Medulla oblongata (tissue), 1 donor: ENCODE results near the gene DDIAS.
A peak's percentile ranks its signal among the peaks of the same experiment; 100 is the strongest.
"Not testable (repeated sequence)": the region's sequence is repeated elsewhere in the genome, so short reads cannot be mapped to it uniquely, and the experiment has no call there.

Source experiments
- DNase-seq: peaks from one replicate; pipeline ENCODE4 v3.0.0-alpha.2; 2015; ENCODE audit errors: extremely low spot score

DDIAS gene, protein sequence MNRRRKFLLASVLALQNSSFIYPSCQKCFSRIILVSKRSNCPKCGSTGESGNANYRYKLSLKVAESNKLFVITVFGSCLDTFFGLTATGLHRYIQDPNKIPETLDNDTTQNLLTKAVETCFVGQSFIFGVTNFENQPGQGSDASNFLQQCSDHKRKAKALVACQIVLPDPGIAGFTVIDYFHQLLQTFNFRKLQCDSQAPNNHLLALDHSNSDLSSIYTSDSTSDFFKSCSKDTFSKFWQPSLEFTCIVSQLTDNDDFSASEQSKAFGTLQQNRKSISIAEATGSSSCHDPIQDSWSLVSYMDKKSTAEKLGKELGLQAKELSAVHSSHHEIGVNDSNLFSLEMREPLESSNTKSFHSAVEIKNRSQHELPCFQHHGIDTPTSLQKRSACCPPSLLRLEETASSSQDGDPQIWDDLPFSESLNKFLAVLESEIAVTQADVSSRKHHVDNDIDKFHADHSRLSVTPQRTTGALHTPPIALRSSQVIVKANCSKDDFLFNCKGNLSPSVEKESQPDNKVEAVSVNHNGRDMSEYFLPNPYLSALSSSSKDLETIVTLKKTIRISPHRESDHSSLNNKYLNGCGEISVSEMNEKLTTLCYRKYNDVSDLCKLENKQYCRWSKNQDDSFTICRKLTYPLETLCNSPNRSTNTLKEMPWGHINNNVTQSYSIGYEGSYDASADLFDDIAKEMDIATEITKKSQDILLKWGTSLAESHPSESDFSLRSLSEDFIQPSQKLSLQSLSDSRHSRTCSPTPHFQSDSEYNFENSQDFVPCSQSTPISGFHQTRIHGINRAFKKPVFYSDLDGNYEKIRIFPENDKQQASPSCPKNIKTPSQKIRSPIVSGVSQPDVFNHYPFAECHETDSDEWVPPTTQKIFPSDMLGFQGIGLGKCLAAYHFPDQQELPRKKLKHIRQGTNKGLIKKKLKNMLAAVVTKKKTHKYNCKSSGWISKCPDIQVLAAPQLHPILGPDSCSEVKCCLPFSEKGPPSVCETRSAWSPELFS

DNA sequence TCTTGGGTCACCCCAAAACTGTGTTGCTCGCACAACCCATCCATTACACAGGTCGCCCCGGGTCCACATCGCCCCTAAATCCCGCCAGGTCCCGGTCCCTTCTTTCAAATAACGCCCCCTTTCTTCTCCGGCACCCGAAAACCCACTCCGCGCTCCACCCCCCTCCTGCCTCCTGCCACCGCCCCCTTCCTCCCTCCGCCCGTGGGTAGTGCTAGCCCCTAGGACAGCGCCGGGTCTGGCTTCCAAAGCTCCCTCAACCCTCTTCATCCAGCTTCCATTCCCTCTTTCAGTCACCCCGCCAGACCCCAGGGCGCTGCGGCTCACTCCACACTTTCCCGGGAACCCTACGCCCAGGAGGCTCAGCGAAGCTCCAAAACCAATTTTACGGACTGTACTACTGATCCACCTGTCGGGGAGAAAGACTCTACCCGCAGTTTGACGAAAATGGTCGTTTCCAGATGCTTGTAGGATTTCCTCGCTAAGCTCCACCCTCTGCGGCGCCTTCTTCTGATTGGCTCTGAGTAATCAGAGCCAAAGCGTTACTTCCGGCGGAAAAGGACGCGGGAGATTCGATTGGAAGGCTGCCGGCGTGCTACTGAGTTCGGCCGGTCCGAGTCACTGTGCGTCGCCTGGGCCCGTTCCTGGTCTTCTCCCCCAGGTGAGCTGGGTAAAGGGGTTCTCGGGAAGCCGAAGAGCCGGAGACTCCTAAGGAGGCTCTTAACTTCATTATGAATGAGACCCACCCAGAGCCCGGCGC is at the start of gene DDIAS:
Gene DDIAS (plus strand): TSS at position 572 of the 757 bp plus-strand sequence. CDS start 13,003 bp downstream, outside the sequence.
- peak; percentile 99 for DNase-seq

DNA sequence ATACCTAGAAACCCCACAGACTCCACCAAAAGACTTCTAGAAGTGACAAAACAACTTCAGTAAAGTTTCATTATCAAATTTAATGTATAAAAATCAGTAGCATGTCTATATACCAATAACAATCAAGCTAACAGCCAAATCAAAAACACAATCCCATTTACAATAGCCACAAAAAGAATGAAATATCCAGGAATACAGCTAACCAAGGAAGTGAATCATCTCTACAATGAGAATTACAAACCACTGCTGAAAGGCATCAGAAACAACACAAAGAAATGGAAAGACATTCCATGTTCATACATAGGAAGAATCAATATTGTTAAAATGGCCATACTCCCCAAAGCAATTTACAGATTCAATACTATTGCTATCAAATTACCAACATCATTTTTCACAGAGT is 47.3 kb upstream of the DDIAS start:
- DNase-seq = no peak

DNA sequence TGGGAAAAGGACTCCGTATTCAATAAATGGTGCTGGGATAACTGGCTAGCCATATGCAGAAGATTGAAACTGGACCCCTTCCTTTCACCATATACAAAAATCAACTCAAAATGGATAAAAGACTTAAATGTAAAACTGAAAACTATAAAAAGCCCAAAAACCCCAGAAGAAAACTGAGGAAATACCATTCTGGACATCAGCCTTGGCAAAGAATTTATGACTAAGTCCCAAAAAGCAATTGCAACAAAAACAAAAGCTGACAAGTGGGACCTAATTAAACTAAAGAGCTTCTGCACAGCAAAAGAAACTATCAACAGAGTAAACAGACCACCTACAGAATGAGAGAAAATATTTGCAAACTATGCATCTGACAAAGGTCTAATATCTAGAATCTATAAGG is 46.6 kb upstream of the DDIAS start:
- not testable (repeated sequence) for DNase-seq

DNA sequence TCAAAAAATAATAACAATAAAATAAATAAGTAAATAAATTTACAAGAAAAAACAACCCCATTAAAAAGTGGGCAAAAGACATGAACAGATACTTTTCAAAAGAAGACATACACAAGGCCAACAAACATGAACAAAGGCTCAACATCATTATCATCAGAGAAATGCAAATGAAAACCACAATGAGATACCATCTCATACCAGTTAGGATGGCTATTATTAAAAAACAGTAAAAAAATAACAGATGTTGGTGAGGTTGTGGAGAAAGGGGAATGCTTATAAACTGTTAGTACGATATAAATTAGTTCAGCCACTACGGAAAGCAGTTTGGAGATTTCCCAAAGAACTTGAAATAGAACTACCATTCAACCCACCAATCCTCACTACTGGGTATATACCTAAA is 45.9 kb upstream of the DDIAS start:
- no peak for DNase-seq

DNA sequence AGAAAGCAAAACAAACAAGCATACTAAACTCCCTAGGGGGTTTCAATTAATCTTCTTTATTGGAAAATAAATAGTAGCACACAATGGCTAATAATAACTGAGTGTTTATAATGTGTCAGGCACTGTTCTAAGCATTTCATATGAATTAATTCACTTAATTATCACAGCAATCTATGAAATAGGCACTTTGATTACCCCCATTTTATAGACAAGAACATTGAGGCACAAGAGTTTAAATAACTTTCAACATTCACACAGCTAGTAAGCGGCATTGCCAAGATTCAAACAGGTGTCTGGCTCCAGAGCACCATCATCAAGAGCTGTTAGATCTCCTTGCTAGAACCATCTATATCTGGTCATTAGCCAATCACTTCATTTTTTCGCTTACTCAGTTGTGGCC is 44.4 kb upstream of the DDIAS start:
- no peak for DNase-seq

DNA sequence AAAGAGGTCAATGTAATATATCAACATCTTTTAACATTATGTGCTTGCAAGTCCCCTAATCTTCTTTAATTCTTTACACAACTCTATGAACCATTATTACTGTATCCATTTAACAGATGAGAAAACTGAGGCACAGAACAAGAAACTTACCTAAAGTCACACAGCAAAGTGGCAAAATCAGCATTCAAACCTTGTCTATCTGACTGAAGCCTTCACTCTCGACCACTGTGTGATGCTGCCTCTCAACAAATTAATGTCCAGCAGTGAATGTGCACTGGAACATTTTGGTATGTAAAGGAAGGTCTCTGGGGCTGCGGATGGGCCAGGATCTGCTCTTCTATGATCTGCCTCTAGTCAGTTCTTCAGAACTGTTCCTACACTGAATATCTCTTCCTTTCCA is 43.4 kb upstream of the DDIAS start:
- DNase-seq = no peak

DNA sequence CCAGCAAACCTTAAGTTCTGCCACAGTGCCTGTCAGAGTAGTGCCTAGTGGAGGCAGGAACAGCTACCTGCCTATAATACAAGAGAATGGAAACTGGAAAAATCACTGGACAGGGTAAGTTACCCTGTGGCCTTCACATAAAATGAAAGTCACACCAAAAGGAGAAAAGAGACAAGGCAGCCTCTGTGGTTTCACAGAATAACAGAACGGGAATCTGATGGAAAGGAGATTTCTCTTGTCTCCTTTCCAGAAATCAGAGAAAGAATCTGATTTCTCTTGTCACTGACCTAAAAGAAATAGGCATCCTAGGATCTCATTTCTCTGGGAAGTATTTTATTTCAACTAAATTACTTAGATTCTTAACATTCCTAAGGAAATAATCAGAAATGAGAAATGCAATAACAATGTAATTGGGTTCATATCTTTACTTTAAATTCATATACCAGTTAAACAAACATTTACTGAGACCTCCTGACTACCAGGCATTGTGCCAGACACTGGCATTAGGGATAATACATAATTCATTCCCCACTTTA is 42.9 kb upstream of the DDIAS start:
- DNase-seq = peak; percentile 57

DNA sequence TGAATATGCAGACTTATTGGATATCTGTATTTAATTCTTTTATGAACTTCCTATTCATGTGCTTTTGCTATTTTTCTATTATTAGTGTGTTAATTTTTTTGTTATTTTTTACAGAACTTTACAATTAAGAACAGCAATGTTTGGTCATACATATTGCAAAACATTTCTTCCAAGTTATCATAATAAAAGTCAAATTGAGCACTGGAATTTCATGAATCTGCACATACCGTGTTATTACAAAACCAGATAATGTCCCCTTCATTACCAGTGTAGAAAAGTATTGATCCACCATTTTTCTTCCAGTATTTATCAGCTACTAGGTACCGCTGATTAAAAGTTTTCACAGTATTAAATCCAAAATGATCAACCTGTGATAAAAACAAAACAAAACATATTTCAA is 41.8 kb upstream of the DDIAS start:
- DNase-seq = no peak

DNA sequence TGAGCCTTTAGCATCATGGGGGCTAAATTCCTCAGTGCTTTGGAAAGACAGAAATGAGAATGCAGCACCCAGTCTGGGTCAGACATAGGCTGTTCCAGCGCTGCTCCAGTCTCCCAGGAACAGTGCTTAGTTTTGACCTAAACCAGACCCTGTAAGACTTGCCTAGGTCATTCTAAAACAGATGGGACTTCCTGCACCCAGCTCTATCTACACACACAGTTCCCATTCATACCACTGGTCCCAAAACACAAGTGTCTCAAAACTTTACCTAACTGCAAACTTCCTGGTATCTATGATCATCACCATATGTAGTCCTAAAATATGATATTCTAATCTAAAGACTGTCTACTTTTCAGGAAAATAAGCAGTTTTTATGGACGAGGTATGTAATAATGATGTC is 39.2 kb upstream of the DDIAS start:
- DNase-seq = no peak

DNA sequence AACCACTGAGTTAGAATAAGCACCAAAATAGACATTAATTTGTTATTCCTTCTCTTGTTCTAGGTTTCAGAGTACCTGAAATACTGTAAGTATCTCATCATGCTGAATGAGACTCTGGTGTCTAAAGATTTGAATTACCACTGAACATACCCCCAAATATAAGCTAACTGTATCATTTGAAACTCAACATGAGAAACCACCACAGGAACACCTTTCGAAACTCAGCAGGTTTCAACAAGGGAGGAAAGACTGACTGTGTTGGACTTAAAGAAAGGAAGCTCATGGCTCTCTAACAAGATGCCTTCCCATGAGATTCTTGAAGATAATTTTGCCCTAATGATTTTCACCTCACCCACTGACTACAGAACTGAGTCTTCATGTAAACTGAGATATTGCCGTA is 38.3 kb upstream of the DDIAS start:
- no peak for DNase-seq

DNA sequence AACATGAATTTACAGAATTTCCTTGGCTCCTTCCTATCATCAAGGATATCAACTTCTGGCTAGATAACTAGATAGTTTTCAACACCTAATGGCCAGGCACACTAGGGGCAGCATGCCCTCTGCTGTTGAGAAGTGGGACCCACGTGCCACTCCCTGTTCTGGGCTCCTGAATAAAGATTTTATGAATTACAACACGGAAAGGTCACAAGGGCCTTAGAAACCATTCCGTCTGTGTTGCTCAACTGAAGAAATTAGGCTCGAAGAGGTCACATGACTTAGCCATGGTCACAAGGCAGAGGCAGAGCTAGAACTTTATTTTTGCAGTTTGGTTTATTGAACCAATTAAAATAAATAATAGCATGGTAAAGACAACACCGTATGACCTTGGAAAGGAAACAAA is 37.3 kb upstream of the DDIAS start:
- peak; percentile 89 for DNase-seq

DNA sequence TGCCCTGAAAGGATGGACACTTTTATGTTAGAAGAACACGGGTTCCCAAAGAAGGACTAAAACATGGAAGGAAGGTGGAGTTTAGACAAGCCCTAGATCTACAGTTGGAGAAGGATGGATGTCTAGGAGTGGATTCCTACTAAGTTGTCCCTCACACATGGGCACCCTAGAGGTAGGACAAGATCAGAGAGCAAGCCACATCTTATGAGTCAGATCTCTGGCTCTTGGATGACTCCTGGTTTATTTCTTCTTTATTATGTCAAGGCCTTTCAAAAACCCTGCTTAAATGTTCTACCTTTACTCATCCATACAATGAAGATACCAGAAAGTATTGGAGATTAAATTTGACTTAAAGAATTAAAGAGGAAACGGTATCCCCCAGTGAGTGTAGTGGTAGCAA is 35.7 kb upstream of the DDIAS start:
- no peak for DNase-seq

DNA sequence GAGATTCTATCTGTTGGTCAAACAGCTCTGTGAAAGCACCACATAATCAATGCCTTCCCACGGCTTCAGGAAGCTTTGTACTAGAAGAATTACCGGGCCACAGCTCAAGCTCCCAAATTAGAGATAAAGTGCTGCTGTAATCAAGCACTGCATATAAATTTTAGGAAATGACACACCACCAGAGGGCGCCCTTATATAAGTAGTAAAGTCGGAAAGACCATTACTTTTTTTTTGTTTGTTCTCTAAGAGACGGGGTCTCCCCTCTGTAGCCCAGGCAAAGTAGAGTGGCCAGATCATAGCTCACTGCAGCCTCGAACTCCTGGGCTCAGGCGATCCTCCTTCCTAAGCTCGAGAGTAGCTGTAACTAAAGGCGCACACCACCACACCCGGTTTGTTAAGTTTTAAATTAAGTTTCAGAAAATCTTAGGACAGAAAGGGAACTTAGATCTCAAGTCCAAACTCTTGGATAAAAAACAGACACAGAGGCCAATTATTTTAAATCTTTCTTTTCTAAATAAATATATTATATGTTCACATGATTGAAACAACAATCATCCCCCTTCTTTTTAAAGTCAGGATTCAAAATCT is 33.9 kb upstream of the DDIAS start:
- DNase-seq = peak; percentile 93

DNA sequence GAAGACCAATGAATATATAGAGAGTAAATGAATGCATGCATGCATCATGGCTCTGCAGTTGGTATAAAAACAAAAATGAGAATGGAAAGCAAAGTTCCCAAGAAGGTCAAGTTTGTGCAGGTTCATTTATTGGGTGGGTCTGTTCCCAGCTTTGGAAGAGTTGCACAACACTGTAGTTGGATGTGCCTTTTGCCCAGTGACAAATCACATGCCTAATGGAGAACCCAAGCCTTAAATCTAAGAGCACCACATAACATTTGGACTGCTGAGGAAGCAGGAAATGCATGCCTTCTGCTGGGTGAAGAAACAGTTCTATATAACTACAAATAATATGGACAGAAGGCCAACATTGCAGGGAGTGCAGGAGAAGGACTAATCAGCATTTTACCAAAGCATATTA is 31.9 kb upstream of the DDIAS start:
- peak; percentile 53 for DNase-seq

DNA sequence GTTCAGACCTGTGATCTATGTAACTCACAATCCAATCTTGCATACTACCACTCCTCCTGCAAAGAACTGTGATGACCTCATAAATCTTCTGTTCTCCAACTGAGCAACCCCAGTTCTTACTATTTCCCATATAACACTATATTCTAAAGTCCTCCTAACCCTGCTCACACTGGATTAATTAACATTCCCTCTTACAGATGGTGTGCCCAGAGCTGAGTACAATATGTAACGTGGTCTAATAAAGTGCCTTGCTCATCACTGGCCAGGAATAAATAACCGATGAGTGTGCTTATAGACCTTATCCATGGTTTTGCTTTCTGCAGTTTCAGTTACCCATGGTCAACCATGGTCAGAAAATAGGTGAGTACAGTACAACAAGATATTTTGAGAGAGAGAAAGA is 29.9 kb upstream of the DDIAS start:
- DNase-seq = no peak

DNA sequence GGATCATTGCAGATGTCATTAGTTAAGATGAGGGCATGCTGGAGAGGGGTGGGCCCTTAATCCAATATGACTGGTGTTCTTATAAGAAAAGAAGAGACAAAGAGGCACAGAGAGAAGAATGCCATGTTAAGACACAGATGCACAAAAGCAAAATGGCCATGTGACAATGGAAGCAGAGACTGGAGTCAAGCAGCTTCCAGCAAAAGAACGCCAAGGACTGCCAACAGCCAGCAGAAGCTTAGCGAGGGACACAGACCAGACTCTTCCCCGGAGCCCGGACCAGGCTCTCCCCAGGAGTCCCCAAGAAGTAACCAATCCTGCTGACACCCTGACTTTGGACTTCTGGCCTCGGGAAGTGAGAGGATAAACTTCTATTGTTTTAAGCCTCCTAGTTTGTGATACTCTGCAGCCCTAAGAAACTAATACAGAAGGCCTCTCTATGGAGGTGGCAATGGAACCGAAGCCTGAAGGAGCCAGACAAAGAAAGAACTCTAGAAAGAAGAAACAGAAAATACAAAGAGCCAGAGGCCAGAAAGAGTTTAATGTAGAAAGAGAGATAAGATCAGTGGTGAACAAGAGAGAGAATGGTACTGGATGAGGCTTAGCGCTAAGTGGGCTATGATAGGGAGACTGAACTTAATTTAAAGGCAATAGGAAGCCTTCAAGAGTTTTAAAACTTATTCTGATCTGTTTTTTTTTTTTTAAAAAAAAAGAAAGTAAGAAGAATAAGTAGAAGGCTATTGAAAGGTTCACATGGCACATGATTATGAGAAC is 29.0 kb upstream of the DDIAS start:
- peak; percentile 60 for DNase-seq

DNA sequence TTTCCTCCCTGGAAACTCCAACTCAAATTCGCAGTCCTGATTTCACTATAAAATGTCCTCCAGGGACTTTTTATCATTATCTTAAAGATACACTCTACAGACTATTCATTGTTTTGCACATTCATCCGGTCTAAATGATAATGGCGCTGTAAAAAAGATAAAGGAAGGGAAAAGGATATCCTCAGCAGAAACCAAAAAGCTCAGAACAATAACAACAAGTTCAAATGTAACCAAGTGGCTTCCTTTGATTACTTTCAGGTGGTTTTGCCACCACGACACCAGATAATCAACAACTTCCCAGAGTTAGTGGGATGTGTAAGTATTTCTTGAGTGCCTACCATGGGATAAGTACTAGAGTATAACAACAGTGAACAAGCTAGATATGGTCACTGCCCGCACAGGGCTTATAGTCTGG is 27.6 kb upstream of the DDIAS start:
- DNase-seq = no peak

DNA sequence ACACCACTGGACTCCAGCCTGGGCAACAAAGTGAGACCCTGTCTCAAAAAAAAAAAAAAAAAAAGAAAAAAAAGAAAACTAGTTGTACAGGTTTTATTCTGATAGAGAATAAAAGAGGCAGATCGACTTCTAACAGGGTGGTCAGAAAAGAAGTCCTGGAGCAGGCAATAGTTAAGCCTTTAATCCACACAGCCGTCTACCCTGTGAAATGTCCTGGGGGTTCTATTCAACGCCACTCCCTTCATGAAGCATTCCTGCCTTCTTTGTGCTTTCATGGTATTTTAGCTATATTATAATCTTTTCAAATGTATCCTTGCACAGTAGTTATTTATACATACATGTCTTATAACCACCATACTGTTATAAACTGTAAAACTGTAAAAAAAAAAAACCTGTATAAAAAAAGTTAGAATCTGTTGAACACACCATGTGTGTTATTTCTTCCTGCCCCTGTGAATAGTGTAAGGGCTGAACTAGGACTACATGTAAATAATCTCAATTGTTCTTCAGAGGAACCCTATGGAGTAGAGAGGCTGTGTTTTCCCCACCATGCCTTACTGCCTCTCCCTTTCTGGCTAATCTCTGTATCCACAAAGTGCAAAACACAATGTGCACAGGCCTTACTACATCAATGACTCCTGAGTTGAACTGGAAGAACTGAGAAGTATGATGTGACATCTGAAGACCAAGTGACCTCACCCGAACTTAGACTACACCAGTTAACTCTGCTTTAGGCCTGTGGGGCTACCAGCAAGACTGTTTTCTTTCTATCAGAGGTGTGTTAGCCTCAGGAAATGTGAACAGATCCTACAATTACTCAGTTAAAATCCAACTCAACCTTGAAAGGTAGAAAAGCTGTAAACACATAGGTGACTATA is 26.7 kb upstream of the DDIAS start:
- no peak for DNase-seq

DNA sequence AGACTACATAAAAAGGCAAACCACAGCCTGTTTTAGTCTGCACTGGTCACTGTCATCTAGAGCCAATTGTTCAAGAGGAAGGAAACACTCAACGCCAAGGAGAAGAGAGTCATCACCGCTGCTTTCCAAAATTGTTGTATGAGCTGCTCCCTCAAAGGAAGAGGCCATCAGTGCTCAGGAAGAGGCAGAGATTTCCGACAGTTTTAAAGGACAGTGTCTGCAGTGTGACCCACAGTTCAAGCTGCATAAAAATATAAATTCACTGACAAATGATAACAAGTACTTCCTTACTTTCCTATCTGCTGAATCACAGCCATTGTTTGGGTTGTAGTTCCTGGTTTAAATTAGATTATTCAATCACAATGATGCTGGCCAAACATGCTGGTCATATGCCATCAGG is 17.7 kb upstream of the DDIAS start:
- DNase-seq = peak; percentile 38
